Neural progenitor cell (in vitro differentiated cells): ENCODE measurements around the gene KRTAP4-2.

Experiments used
- CTCF ChIP-seq: fragments of 200-600 bp; sonication (generic); IDR thresholded peaks from 2 replicates; pipeline ENCODE4 v1.5.1; 2017; ENCODE audit warnings: antibody characterized with exemption, mild to moderate bottlenecking
- EZH2 ChIP-seq: fragments of 200-600 bp; sonication (generic); IDR thresholded peaks from 2 replicates; pipeline ENCODE4 v1.6.1; 2017; ENCODE audit warnings: antibody characterized with exemption, mild to moderate bottlenecking, moderate library complexity
- EZH2phosphoT487 ChIP-seq: fragments of 200-600 bp; sonication (generic); IDR thresholded peaks from 2 replicates; pipeline ENCODE4 v1.6.1; 2017; ENCODE audit warnings: antibody characterized with exemption

GRCh38 chr17:41144846-41145245, 33.2 kb downstream of the KRTAP4-2 start:
- no peak for TF ChIP-seq CTCF
- no peak for TF ChIP-seq EZH2
- no peak for TF ChIP-seq EZH2phosphoT487
